ENCODE data around the gene C12orf57. TPM values are rescaled to one million over a fixed set of nuclear protein-coding genes. Genes with fewer than 3 reads are reported as not detected.

C12orf57 gene
- total and polyA plus RNA-seq, 2 donors from 2014 or later = 175 to 336 TPM

DNA sequence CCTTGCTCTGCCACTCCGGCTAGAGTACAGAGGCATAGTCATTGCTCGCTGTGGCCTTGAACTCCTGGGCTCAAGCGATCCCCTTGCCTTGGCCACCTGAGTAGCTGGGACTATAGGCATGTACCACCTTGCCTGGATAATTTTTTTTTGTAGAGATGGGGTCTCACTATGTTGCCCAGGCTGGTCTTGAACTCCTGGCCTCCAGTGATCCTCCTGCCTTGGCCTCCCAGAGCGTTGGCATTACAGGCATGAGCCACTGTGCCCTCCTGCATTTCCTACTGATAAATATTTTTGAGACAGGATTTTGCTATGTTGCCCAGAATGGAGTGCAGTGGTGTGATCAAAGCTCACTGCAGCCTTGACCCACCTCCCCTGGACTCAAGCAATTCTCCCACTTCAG, 36.3 kb downstream of the C12orf57 start:
- no peak for FAIRE-seq
- Histone ChIP-seq H3K27ac (ENCODE audit: low read depth in 2 of 2, low read length in 2 of 2) (no peak overlapping the region), H3K4me1 (ENCODE audit: control insufficient read depth in 2 of 3, insufficient read depth in 2 of 3, low read depth in 1 of 3, low read length in 3 of 3) (no peaks in the 10 kb centered on the region), H3K36me3 (ENCODE audit: control insufficient read depth in 2 of 3, insufficient read depth in 3 of 3, low read length in 3 of 3) (peaks cover 9 to 55% (median 49%) of the 10 kb centered on the region in 3 donors), H3K9me3 (ENCODE audit: control insufficient read depth in 2 of 3, insufficient read depth in 1 of 3, low read length in 3 of 3) (no peaks in the 10 kb centered on the region), H3K4me3 (ENCODE audit: low read length in 3 of 3) (no peak overlapping the region), H3K9ac (ENCODE audit: low read length in 3 of 3) (no peak overlapping the region), H3K27me3 (ENCODE audit: control insufficient read depth, insufficient read depth, low read length) (no peaks in the 10 kb centered on the region)
- intact Hi-C loops (cut with DNase I) = no loop called here
- DNase-seq = no peak
- TF ChIP-seq CTCF (IDR thresholded peaks at IDR 0.05; ENCODE audit: borderline replicate concordance, extremely low read depth, insufficient read depth) = no peak

GRCh38 chr12:6980740-6981139, 36.9 kb downstream of the C12orf57 start:
- Histone ChIP-seq H3K27me3 (ENCODE audit: control insufficient read depth, insufficient read depth, low read length) (no peaks in the 10 kb centered on the region), H3K9me3 (ENCODE audit: control insufficient read depth in 2 of 3, insufficient read depth in 1 of 3, low read length in 3 of 3) (no peaks in the 10 kb centered on the region), H3K36me3 (ENCODE audit: control insufficient read depth in 2 of 3, insufficient read depth in 3 of 3, low read length in 3 of 3) (peaks cover 4 to 49% (median 42%) of the 10 kb centered on the region in 3 donors), H3K4me1 (ENCODE audit: control insufficient read depth in 2 of 3, insufficient read depth in 2 of 3, low read depth in 1 of 3, low read length in 3 of 3) (no peaks in the 10 kb centered on the region), H3K4me3 (ENCODE audit: low read length in 3 of 3) (no peak overlapping the region), H3K27ac (ENCODE audit: low read depth in 2 of 2, low read length in 2 of 2) (no peak overlapping the region), H3K9ac (ENCODE audit: low read length in 3 of 3) (no peak overlapping the region)
- no peak for TF ChIP-seq CTCF (IDR thresholded peaks at IDR 0.05; ENCODE audit: borderline replicate concordance, extremely low read depth, insufficient read depth)
- DNase-seq = no peak
- intact Hi-C loops (cut with DNase I) = no loop called here
- FAIRE-seq = no peak

DNA sequence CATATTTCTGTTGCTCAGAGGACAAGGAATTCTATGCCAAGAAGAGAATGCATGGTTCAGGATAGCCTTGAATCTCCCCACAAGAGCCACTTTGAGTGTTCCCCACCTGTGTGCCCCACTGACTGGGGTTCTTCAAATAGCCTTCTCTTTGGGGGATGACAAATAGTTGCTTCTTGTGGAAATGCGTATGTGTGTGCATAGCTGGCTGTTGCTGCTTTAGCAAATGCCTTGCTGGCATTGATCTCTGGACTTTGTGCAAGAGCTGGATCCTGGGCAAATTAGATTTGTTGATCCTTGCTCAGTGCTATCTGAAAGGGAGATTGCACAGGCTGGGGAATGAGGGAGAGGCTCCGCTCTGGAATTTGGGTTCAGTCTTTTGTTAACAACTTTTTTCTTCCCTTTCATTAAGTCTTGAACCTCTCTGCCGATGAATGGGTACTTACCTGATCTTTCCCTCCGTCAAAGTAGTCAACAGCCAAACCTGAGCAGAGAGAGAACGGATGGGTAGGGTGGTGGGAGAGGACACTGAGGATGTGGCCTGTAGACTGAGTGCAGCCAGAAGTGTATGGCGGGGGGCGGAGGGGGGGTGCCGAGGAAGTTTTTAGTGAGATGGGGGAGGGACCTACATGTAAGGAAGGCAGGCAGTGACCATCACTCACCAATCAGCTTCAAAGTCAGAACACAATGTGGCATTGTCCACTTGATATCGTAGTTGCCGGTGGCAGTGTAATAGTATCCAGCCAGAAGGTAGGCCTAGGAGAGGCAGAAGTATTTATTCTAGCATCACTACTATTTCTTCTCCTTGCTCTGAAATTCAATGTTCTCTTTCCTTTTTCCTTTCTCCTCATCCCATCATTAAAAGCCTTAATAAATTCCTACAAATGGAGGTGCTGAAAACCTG, 37.6 kb downstream of the C12orf57 start:
- Histone ChIP-seq H3K36me3 (ENCODE audit: control insufficient read depth in 2 of 3, insufficient read depth in 3 of 3, low read length in 3 of 3) (peaks cover 4 to 43% (median 37%) of the 10 kb centered on the region in 3 donors), H3K9me3 (ENCODE audit: control insufficient read depth in 2 of 3, insufficient read depth in 1 of 3, low read length in 3 of 3) (no peaks in the 10 kb centered on the region), H3K4me3 (ENCODE audit: low read length in 3 of 3) (no peak overlapping the region), H3K27me3 (ENCODE audit: control insufficient read depth, insufficient read depth, low read length) (no peaks in the 10 kb centered on the region), H3K4me1 (ENCODE audit: control insufficient read depth in 2 of 3, insufficient read depth in 2 of 3, low read depth in 1 of 3, low read length in 3 of 3) (no peaks in the 10 kb centered on the region), H3K27ac (ENCODE audit: low read depth in 2 of 2, low read length in 2 of 2) (no peak overlapping the region), H3K9ac (ENCODE audit: low read length in 3 of 3) (no peak overlapping the region)
- intact Hi-C loops (cut with DNase I) = no loop called here
- no peak for TF ChIP-seq CTCF (IDR thresholded peaks at IDR 0.05; ENCODE audit: borderline replicate concordance, extremely low read depth, insufficient read depth)
- FAIRE-seq (no peak), DNase-seq (no peak)
